Body of pancreas (tissue), 4 donors: Measurements from ENCODE around the gene TSHZ3. TPM values are rescaled to one million over a fixed set of nuclear protein-coding genes. Genes with fewer than 3 reads are reported as not detected.

Experiments
- ATAC-seq: fragments of 150-250 bp; one replicate; pipeline ENCODE4 v1.9.1; 2016
- DNase-seq, 4 donors: peaks; one replicate each; pipeline ENCODE4 v3.0.0-alpha.2; 2019
- H3K27ac ChIP-seq, 4 donors: fragments of 200-600 bp; sonication (generic); 1 replicate in 3 of 4; 2 replicates in 1 of 4; pipeline versions ENCODE4 v1.5.1 to v1.6.1; 2016 to 2019; ENCODE audit warnings: mild to moderate bottlenecking in 1 of 4, mixed read lengths in 1 of 4, moderate library complexity in 1 of 4
- H3K27me3 ChIP-seq, 2 donors: fragments of 200-600 bp; sonication (generic); one replicate each; pipeline ENCODE4 v1.6.0; 2016; ENCODE audit warnings: mild to moderate bottlenecking in 1 of 2
- H3K36me3 ChIP-seq, 2 donors: fragments of 200-600 bp; sonication (generic); replicated peaks in 1 of 2; 2 replicates each; pipeline ENCODE4 v1.5.1; 2016; ENCODE audit warnings: low read depth in 2 of 2; ENCODE audit not compliant: insufficient read depth in 1 of 2
- H3K4me1 ChIP-seq: fragments of 200-600 bp; sonication (generic); one replicate; pipeline ENCODE4 v1.6.0; 2016
- H3K4me3 ChIP-seq, 2 donors: fragments of 200-600 bp; sonication (generic); 1 replicate in 1 of 2; 2 replicates in 1 of 2; pipeline ENCODE4 v1.5.1; 2016 to 2019
- H3K9me3 ChIP-seq, 3 donors: fragments of 200-600 bp; sonication (generic); 1 replicate in 2 of 3; 2 replicates in 1 of 3; pipeline ENCODE4 v1.5.1; 2016
- CTCF ChIP-seq, 7 experiments: fragments of 450-650 bp in 4 of 7; fragments of 200-600 bp in 3 of 7; sonication (generic) in 3 of 7; IDR thresholded peaks; one replicate each; pipeline ENCODE4 v1.5.1; 2016 to 2019; ENCODE audit warnings: antibody characterized with exemption in 7 of 7
- POLR2A ChIP-seq, 3 donors: fragments of 450-650 bp; IDR thresholded peaks; one replicate each; pipeline ENCODE4 v1.6.1; 2016; ENCODE audit warnings: antibody characterized with exemption in 3 of 3, mild to moderate bottlenecking in 2 of 3
- WGBS, 2 donors: methylation state at CpG; one replicate each; pipeline ENCODE4 v1.1.5; 2017; 5-methylcytosine and 5-hydroxymethylcytosine counted together
- intact Hi-C: fragments of 100-400 bp; cut with DNase I; formaldehyde crosslinking; loops from one replicate; pipeline ENCODE4 v1.15.1; 2023
- total RNA-seq, 2 donors: library from RNA; depleted of rRNA; stranded (reverse); fragments of >200 nt; gene quantifications; one replicate each; pipeline ENCODE4 v1.1.0, GENCODE V29; 2016

The TSHZ3 gene
- total RNA-seq, 2 donors from 2014 or later = 1.3 to 3.0 TPM

GRCh38 chr19:31269425-31270127 is 79.7 kb downstream of the TSHZ3 start:
- intact Hi-C loops = no loop called here
- H3K4me3 ChIP-seq = no peak overlapping the region
- TF ChIP-seq POLR2A (IDR thresholded peaks at IDR 0.05) (no peak), CTCF (IDR thresholded peaks at IDR 0.05) (no peak)
- H3K9me3 ChIP-seq = no peaks in the 10 kb centered on the region
- H3K4me1 ChIP-seq = no peaks in the 10 kb centered on the region
- ATAC-seq (no peak), DNase-seq (no peak)
- 64 to 73% methylated on average over 7 to 10 of the region's 10 CpGs for WGBS, 2 donors
- no peak overlapping the region for H3K27ac ChIP-seq
- H3K36me3 ChIP-seq = no peaks in the 10 kb centered on the region
- H3K27me3 ChIP-seq = no peaks in the 10 kb centered on the region

GRCh38 chr19:31268751-31269383 is 80.4 kb downstream of the TSHZ3 start:
- intact Hi-C loops = no loop called here
- TF ChIP-seq POLR2A (IDR thresholded peaks at IDR 0.05) = no peak
- no peak for TF ChIP-seq CTCF (IDR thresholded peaks at IDR 0.05)
- no peaks in the 10 kb centered on the region for H3K27me3 ChIP-seq
- no peaks in the 10 kb centered on the region for H3K9me3 ChIP-seq
- ATAC-seq (no peak), DNase-seq (no peak)
- H3K4me1 ChIP-seq = no peaks in the 10 kb centered on the region
- 78 to 85% methylated on average over 15 of the region's 15 CpGs for WGBS, 2 donors
- no peaks in the 10 kb centered on the region for H3K36me3 ChIP-seq
- H3K4me3 ChIP-seq = no peak overlapping the region
- H3K27ac ChIP-seq = no peak overlapping the region

GRCh38 chr19:31266731-31267130 is 82.5 kb downstream of the TSHZ3 start:
- intact Hi-C loops = no loop called here
- H3K9me3 ChIP-seq = no peaks in the 10 kb centered on the region
- H3K36me3 ChIP-seq = no peaks in the 10 kb centered on the region
- no peaks in the 10 kb centered on the region for H3K4me1 ChIP-seq
- no peaks in the 10 kb centered on the region for H3K27me3 ChIP-seq
- no peak for ATAC-seq
- no peak overlapping the region for H3K4me3 ChIP-seq
- no peak for TF ChIP-seq CTCF (IDR thresholded peaks at IDR 0.05)
- no peak for TF ChIP-seq POLR2A (IDR thresholded peaks at IDR 0.05)
- 83 to 87% methylated on average over 6 to 7 of the region's 7 CpGs for WGBS, 2 donors
- no peak overlapping the region for H3K27ac ChIP-seq
- no peak for DNase-seq

GRCh38 chr19:31266196-31266595 is 83.0 kb downstream of the TSHZ3 start:
- Histone ChIP-seq H3K4me1 (no peaks in the 10 kb centered on the region), H3K27me3 (no peaks in the 10 kb centered on the region), H3K36me3 (no peaks in the 10 kb centered on the region), H3K4me3 (no peak overlapping the region), H3K9me3 (no peaks in the 10 kb centered on the region), H3K27ac (no peak overlapping the region)
- TF ChIP-seq CTCF (IDR thresholded peaks at IDR 0.05) = no peak
- no peak for TF ChIP-seq POLR2A (IDR thresholded peaks at IDR 0.05)
- 67 to 73% methylated on average over 3 to 4 of the region's 4 CpGs for WGBS, 2 donors
- no peak for DNase-seq
- intact Hi-C loops = no loop called here
- ATAC-seq = no peak
